HCEC 1CT (cell line): ENCODE results near the gene C13orf46.
"Not testable (repeated sequence)": the region's sequence is repeated elsewhere in the genome, so short reads cannot be mapped to it uniquely, and the experiment has no call there.

Experiments
- DNase-seq: peaks from one replicate; pipeline ENCODE4 v3.0.0-alpha.2; 2017

The C13orf46 gene

DNA sequence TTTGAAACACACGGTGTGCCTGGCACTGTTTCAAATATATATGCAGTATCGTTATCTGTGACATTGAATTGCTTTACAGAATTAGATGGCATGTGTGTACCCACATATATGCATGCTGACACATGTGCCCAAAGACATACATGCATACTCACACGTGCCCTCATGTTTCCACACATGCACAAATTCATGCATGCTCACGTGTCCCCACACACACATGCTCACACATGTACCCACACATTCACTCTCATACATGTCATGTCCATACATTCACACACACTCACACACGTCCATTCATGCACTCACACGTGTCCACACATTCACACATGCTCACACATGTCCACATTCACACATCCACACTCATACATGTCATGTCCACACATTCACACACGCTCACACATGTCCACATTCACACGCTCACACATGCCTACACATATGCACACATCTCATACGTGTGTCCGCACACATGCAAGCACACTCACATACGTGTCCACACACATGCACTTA is 17.9 kb upstream of the C13orf46 start:
- no peak for DNase-seq

- no peak for DNase-seq
Observed at GRCh38 chr13:113991191-113991669, 17.4 kb upstream of the C13orf46 start.

DNA sequence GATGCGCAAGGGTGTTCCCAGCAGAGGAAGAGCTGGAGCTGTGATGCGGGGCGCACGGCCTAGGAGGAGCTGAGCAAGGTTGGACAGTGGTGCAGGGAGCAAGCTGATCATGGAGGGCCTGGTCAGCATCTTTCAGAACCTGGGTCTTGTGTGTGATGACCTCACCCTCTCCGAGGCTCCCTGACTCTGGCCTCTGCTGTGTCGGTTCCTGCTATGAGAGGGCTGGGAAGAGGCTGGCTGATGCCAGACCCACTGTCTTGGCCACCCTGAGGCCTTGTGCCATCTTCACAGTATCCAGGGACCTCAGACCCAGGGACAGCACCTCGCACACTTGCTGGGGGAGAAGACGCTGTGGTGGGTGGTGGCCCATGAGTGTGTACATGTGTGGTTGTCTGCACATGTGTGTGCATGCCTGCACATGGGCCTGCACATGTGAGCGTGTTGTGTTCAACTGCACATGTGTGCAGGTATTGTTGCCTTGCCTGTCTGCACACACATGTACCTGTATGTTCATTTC is 16.5 kb upstream of the C13orf46 start:
- no peak for DNase-seq

DNA sequence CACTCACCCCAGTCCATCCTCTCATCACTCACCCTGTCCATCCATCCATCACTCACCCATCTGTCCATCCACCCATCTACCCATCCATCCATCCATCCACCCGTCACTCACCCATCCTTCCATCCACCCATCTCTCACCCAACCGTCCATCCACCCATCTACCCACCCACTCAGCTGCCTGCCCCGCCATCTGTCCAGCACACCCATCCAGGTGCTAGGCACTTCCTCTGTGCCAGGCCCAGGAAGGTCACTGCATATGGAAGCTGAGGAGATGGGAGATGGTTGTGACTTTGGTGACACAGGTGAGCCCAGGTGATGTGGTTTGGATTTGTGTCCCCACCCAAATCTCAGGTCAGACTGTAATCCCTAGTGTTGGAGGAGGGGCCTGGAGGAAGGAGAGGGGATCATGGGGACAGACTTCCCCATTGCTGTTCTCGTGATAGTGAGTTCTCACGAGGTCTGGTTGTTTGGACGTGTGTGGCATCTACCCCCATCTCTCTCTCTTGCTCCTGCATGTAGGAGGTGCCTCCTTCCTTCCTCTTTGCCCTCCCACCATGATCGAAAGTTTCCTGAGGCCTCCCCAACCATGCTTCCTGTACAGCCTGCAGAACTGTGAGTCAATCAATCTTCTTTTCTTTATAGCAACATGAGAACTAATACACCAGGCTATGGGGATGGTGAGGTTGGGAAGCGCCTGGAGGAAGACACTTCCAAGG is 15.9 kb upstream of the C13orf46 start:
- no peak for DNase-seq

DNA sequence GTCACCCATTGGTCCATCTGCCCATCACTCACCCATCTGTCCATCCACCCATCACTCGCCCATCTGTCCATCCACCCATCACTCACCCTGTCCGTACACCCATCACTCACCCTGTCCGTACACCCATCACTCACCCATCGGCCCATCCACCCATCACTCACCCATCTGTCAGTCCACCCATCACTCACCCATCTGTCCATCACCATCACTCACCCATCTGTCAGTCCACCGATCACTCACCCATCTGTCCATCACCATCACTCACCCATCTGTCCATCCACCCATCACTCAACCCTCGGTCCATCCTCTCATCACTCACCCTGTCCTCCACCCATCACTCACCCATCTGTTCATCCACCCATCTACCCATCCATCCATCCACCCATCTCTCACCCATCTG is 15.0 kb upstream of the C13orf46 start:
- DNase-seq, result not testable (repeated sequence)

GRCh38 chr13:113982296-113982661 is 8.4 kb upstream of the C13orf46 start:
- DNase-seq, result no peak

DNA sequence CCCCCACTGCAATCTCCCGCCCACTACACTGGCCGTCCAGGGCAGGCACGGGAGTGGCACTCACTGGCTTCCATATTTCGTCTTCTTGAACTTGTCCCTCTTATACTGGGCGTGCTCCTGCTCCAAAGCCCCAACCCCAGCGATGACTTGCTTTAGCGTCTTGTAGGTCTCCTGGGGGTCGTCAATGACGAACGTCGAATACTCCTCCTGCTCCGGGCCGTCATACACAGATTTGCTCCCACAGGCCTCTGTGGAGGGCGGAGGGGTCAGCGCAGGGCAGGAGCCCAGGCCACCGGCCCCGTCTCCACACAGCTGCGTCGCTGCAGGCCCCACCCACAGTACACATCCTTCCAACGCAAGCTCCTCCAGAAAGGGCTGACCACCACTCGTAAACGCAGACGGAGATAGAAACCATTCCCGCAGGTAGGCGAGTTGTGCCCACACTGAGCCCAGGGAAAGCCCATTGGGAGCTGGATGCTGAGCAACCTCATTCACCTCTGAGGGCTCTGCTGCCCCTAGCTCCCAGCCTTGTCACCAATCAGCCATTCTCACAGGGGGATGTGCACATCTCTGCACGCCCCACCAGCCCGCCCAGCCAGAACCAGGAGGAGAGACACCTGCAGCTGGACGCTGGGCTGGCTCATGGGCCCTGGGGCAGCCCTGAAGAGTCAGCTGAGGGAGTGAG is 7.9 kb upstream of the C13orf46 start:
- no peak for DNase-seq

DNA sequence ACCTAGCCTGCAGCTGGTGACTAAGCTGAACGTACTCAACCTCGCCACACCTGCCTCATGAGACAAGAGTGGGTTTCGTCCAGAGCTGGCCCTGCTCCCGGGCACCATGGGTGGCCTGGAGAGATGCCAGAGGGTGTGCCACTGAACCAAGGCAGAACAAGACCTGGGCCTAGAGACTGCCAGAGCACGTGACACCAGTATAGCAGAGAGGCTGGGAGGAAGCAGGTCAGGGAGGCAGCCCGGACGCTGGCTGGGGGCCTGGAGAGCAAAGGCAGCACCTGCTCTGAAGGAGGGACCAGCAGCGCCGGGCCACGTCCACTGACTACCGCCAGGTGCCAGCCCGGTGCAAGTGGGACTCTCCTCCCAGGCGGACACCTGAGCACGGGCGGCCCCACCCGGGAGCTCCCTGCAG is 7.3 kb upstream of the C13orf46 start:
- DNase-seq, result no peak

GRCh38 chr13:113980489-113981064 is 6.7 kb upstream of the C13orf46 start:
- no peak for DNase-seq

GRCh38 chr13:113979791-113980471 is 6.1 kb upstream of the C13orf46 start:
- no peak for DNase-seq

- DNase-seq, result no peak
Observed at GRCh38 chr13:113978741-113979481, 5.0 kb upstream of the C13orf46 start.

DNA sequence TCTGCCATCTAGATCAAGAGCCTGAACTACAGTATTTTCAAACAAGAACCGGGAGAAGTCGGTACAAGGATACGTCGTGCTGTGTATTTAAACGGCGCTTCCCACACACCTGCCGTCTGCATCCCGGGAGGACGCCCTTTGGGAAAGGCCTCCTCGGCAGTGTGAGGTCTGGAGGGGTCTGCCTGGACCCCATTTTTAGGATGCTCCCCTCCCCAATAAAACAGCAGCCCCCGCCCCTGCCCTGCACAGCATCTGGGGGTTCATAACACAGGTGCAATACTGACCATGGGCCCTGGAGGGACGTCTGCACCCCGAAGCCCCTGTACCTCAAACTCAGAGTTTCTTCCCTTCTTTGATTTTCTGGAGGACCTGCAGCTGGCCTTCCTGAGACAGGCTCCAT is 4.1 kb upstream of the C13orf46 start:
- no peak for DNase-seq

DNA sequence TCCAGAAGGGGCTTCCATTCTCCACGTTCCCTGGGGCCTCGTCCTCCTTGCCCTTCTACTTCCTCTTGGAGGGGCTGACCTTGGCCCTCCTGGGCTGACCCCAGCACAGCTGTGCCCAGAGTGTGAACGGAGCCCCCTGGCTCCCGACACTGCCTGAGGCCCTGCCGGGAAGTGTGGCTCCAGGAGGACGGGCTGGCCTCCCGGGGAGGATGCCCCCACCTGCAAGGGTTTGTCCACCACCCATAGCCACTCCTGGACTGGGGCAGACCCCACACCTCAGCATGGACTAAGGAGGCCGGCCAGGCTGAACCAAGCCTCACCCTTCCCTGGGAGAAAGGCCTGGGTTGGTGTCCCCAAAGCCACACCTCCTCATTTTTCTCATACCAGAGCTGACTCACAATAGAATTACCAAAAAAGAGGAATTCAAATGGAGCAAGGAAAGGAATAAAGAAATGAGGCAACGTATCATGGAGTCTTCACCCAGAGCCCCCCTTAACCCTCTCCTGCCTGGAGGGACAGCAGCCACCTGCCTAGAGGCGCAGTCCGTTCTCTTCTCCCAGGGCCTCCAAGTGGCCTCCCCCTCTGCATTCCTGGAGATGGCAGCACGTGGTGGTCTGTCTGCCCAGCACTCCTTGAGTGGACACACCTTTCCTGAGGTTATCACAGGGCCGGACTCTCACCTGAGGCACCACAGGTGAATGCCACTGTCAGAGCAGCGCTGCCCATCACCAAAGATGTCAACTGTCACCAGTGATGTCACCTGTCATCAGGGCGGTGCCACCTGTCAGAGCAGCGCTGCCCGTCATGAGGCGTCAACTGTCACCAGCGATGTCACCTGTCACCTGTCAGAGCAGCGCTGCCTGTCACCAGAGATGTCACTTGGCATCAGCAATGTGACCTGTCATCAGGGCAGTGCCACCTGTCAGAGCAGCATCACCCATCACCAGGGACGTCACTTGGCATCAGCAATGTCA is 3.1 kb upstream of the C13orf46 start:
- DNase-seq, result peak; percentile 71

DNA sequence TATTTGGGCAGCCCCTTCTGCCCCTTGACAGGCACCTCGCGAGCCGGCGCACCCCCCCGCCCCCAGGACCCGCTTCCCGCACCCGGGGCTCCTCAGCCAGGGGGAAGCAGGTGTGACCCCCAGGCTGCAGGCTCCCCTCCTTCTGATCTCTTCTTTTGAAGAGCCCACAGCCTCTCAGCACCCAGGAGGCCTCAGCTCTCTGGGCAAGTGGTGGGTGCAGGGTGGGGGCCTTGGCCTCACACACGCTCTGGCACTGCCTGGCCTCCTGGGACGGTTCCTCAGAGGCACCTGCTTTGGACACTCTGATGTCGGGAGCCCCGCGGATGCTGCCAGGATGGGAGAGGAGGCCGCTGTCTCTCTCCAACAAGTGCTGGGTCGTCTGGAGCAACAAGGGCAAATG is 1.5 kb upstream of the C13orf46 start:
- no peak for DNase-seq

- DNase-seq, result no peak
Observed at GRCh38 chr13:113974304-113975281, 717 bp upstream of the C13orf46 start.

DNA sequence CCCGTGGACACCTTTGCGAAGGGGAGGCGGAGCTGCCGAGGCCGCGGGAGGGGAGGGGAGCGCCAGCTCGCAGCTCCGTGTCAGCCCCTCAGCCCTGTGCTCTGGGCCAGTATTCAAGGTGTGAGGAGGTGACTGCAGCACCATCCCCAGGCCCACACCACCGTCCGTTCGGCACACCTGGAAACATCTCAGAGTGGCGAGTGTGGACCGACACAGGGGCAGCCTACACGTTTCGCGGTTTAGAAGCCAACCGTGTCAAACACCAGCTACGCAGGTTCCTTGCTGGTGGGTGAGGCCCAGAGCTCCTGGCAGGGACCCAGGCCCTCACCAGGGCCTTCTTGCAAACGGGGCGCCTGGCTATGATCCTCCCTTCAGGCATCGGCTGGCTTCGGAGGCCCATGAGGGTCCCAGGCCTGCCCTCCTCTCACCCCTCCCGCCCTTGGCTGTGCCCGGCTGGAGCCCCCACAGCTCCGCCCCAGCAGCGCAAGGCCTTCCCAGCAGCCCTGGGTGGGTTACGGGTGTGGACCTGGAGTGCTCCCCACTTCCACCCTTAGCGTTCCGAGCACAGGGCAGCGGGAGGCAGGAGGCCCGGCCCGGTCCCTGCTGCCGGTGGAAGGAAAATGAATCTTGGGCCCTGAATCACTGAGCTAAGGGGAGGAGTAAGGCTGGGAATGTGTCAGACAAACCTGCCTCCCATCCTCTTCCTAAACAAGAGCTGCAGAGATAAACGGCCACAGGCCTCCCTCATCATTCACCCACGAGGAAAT is 1.2 kb downstream of the C13orf46 start:
- no peak for DNase-seq

DNA sequence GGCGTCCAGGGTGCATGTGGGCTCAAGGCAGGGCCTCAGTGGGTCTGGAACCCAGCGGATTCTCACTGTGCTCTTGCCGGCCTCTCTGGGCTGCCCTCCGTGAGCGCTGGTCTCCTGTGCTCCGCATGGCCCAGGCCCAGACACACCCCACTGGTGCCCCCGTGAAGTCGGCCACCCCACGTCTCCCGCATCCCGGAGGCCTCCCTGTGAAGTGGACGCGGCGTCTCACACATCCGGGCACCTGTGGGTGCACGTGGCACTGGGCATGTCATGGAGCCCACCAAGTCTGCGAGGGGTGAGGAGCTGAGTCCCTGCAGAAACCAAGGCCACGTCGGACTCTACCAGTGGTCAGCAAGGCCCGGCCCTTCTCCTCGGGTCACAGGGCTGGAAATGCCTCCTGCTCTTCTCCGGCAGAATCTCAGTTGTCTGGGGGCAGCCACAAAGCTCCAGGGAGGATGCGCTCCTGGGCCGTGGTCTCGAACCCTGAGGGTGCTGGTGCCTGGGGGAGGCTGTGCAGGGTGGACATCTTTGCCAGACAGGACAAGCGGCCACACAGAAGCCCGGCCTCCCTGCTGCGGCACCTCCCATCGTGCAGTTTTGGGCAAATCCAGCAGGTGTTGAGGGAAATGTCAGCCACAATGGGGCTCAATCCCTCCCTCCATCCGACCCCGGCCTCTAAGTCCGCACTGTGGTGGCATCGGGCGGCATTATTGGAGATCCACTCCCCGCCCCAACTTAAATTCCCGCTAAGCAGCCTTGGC is 2.2 kb downstream of the C13orf46 start:
- no peak for DNase-seq

DNA sequence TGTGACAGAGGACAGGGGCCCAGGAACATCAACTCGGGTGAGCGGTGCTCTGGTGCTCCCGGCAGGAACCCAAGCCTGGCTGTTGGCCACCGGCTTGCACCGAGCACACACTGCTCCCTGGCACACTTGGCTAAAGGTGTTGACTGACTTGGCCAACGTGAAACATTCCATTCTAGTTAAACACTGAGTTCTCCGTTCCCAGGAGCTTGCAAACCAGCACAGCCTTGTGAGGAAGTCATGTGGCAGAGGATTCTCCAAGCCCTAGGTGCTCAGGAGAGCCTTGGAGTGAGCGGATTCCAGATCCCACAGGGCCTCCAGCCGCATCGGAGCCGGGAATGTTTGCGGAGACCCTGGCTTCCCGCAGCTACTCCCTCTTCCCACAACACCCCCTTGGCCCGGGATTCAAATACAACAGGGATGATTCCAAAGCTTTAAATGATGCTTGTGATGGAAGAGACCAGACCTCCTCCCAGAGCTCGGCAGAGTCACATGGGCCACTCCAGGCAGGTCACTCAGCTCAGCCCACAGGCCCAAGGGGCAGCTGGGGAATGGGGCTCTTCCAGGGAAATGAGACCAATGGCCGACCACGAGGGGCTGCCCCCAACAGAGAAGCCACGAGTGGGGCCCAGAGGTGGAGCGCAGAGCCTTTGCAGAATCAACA is 2.9 kb downstream of the C13orf46 start:
- DNase-seq, result no peak
